GM20431 (cell line): ENCODE data around the gene NDUFA11.
"Not testable (repeated sequence)": the region's sequence is repeated elsewhere in the genome, so short reads cannot be mapped to it uniquely, and the experiment has no call there.

ENCODE experiments used
- in situ Hi-C: fragments of 300-500 bp; cut with MseI, MboI; formaldehyde crosslinking; loops from one replicate; pipeline ENCODE4 v1.15.0; 2020; ENCODE audit warnings: low sequenced_read_pairs; ENCODE audit not compliant: unreplicated experiment

The NDUFA11 gene

GRCh38 chr19:5892772-5893275, 10.8 kb downstream of the NDUFA11 start:
- in situ Hi-C loops: no loop called here

GRCh38 chr19:5891938-5892771, 11.4 kb downstream of the NDUFA11 start:
- in situ Hi-C loops: no loop called here

- in situ Hi-C loops: no loop called here
Measured at GRCh38 chr19:5891572-5891937, 12.0 kb downstream of the NDUFA11 start.

DNA sequence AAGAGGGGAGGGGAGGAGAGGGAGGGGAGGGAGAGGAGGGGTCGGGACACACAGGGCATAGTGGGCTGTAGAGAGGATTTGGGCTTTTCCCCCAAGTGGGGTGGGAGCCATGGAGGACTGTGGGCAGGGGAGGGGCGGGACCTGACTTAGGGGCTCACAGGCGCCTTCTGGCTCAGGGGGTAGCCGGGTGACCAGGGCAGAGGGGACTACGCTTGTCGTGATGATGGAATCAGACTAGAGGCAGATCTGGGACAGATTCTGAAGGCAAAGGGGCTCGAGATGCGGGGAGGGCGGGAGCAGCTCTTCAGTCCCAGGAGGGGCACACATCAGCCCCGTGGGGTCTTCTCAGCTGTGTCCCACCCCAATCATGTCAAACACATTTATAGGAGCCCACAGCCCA, 13.5 kb downstream of the NDUFA11 start:
- in situ Hi-C loops: no loop called here

DNA sequence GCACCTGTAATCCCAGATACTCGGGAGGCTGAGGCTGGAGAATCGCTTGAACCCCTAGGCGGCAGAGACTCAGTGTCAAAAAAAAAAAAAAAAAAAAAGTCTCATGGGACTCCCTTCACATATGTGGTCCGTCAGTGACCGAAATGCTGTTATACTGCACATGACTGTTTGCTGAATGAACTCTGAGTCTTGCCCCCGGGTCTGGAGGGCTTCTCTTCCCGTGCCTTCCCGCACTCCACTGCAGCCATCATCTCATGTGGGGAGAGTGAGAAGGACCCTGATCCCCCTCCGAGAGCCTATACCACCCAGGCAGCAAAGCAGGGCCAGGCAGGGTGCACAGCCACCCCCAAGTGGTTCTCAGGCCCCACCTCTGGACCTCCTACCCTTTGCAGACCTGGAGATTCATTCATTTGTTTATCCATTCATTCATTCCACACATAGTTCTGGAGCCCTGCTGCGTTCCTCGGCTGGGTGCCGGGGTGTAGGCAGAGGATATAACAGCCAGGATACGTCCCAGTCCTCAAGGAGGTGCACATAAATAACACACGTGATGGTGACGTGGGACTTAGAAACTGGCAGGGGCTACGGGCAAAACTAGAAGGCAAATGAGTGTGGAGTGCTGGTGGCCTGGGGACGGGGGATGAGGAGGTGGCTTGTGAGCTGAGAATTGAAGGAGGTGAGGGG, 14.2 kb downstream of the NDUFA11 start:
- in situ Hi-C loops: no loop called here

- in situ Hi-C loops: not testable (repeated sequence)
Measured at GRCh38 chr19:5884065-5884811, 19.4 kb downstream of the NDUFA11 start.

DNA sequence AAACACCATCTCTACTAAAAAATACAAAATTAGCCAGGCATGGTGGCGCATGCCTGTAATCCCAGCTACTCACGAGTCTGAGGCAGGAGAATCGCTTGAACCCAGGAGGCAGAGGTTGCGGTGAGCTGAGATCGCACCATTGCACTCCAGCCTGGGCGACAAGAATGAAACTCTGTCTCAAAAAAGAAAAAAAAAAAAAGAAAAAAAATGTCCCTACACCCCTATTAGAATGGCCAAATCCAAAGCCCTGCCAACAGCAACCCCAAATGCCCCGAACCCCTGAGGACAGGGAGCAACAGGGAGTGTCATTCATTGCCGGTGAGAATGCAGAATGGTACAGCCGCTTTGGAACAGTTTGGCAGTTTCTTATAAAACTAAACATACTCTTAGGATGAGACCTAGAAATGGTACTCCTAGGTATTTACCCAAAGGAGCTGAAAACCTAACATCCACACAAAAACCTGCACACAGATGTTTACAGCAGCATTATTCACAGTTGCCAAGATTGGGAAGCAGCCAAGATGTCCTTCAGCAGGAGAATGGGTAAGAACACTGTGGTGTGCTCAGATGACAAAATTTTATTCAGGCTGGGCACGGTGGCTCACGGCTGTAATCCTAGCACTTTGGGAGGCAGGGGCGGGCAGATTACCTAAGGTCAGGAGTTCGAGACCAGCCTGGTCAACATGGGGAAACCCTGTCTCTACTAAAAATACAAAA, 20.3 kb downstream of the NDUFA11 start:
- in situ Hi-C loops: not testable (repeated sequence)

DNA sequence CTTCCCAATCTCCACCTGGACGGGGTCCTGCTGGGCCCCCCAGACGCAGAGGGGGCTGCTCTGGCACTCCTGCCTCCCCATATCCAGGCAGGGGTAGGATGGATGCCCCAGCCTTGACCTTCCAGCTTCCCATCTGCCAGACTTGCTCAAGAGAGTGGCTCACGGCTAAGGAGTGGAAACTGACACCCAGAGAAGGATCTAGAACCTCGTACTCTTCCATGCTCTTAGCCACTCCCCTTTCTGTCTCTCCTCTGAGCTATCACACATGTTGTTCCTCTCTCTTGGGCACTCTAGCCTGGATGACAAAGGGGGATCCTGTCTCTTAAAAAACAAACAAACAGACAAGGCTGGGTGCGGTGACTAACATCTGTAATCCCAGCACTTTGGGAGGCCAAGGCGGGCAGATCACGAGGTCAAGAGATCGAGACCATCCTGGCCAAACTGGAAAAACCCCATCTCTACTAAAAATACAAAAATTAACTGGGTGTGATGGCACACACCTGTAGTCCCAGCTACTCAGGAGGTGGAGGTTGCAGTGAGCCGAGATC, 21.1 kb downstream of the NDUFA11 start:
- in situ Hi-C loops: no loop called here

GRCh38 chr19:5881543-5882299, 21.9 kb downstream of the NDUFA11 start:
- in situ Hi-C loops: no loop called here

DNA sequence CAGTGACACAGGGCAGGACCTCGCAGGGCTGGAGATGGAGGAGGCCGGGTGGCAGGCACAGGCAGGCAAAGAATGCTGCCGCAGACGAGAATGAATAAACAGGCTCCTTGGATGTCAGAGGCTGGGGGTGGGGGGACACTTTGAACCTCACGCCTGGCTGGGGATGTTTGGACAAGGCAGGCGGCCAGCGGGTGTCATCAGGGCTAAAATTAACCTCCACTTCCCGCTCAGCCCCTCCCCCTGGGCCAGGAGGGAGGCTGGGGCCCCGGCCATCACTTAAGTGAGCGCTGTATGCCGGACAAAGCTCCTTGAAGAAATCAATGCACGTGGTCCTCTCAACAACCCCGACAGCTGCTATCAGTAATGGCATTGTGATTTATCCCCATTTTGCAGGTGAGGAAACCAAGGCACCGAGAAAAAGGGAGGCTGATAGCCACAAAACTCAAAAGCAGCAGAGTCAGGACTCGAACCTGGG, 22.9 kb downstream of the NDUFA11 start:
- in situ Hi-C loops: no loop called here

DNA sequence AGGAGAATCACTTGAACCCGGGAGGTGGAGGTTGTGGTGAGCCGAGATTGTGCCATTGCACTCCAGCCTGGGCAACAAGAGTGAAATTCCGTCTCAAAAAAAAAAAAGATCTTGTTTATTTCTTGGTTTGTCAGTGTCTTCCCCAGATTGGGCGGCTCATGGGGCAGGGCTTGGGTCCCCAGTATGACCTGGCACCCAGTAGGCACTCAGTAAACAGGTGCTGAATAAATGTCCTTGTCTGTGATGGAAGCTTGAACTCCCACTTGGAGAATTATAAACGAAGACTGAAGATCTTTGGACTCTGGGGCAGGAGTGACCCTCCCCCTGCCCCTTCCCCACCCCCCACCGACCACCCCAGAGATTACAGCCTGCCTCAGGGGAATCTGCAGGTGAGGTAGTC, 23.4 kb downstream of the NDUFA11 start:
- in situ Hi-C loops: no loop called here

GRCh38 chr19:5877882-5878281, 25.7 kb downstream of the NDUFA11 start:
- in situ Hi-C loops: no loop called here

DNA sequence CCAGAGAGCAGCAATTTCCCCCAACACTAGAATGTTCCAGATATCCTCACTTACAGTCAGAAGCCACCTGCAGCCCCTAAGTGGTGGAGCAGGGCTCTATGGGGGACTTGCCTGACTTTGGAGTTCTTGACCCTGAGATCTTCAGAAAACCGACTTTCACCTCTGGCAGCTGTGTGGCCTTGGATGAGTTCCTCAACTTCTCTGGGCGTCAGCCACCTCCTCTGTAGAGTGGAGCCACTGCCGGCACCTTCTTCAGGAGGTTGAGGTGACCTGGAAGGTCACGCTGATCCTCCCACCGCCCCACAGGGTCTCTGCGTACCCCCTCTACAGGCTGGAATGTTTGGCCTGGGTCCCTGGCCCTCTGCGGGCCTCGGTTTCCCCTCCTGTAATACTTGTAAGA, 26.2 kb downstream of the NDUFA11 start:
- in situ Hi-C loops: no loop called here

- in situ Hi-C loops: not testable (repeated sequence)
Measured at GRCh38 chr19:5874496-5874895, 29.1 kb downstream of the NDUFA11 start.

DNA sequence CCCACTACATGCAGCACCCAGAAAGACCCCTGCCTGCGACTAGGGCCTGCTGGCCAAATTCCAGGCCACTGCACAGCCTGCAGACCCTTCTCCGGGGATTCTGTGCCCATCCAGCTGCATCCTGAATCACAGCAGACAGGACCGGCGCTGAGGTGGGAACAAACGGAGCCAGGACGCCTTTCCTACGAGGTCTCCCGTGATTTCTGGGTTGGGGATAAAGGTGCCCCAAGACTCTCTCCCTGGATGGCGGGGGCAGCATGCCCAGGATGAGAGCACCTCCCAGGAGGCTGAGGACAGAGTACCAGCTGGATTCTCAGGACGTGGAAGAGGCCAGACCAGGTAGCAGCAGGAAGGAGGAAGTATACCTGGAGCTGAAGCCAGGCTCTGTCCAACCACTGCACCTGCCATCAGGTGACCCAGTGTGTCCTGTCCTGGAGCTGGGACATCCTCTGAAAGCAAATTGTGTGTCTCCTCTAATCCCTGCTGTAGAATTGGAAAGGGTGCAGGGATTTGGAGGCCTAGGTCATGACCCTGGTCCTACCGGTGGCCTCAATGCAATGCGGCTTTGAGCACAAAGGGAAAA, 29.9 kb downstream of the NDUFA11 start:
- in situ Hi-C loops: no loop called here

- in situ Hi-C loops: no loop called here
Measured at GRCh38 chr19:5870986-5871394, 32.6 kb downstream of the NDUFA11 start.

GRCh38 chr19:5867201-5868136, 36.1 kb downstream of the NDUFA11 start:
- in situ Hi-C loops: no loop called here

- in situ Hi-C loops: no loop called here
Measured at GRCh38 chr19:5865772-5866171, 37.8 kb downstream of the NDUFA11 start.
